ENCODE measurements around the gene HECW1.

DNA sequence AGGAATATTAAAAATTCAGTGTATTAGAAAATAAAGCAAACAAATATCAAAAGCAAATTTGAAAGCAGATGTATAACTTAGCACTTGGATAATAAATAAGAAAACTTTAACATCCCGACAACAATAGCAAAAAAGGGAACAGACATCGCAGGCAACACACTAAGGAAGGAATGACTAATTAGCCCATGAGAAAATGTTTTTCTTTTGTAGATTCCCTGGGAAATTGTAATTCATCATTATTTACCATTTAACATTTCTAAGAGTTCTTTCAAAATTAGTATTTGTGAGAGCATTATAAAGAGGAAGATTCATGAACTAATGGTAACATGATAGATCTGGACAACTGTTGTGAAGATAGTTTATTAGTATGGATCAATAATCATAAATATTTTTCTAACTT, 364.4 kb downstream of the HECW1 start:
- TF ChIP-seq, protein P1, sequence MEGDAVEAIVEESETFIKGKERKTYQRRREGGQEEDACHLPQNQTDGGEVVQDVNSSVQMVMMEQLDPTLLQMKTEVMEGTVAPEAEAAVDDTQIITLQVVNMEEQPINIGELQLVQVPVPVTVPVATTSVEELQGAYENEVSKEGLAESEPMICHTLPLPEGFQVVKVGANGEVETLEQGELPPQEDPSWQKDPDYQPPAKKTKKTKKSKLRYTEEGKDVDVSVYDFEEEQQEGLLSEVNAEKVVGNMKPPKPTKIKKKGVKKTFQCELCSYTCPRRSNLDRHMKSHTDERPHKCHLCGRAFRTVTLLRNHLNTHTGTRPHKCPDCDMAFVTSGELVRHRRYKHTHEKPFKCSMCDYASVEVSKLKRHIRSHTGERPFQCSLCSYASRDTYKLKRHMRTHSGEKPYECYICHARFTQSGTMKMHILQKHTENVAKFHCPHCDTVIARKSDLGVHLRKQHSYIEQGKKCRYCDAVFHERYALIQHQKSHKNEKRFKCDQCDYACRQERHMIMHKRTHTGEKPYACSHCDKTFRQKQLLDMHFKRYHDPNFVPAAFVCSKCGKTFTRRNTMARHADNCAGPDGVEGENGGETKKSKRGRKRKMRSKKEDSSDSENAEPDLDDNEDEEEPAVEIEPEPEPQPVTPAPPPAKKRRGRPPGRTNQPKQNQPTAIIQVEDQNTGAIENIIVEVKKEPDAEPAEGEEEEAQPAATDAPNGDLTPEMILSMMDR (IDR thresholded peaks at IDR 0.05), result no peak
- TF ChIP-seq EZH2 (IDR thresholded peaks at IDR 0.05), result no peak

All from neural progenitor cell (in vitro differentiated cells).